Liver (tissue), 9 donors: ENCODE data around the gene ECEL1. TPM values are rescaled to one million over a fixed set of nuclear protein-coding genes. Genes with fewer than 3 reads are reported as not detected.
"Not testable (repeated sequence)": the region's sequence is repeated elsewhere in the genome, so short reads cannot be mapped to it uniquely, and the experiment has no call there.

ENCODE experiments used
- DNase-seq: peaks from one replicate; pipeline ENCODE4 v3.0.0-alpha.2; 2017; ENCODE audit warnings: low spot score
- H3K27ac ChIP-seq, 2 donors: one replicate each; pipeline ENCODE4 v1.7.0; 2013; ENCODE audit warnings: inconsistent platforms in 2 of 2, low read length in 2 of 2, control low read depth in 1 of 2, low read depth in 1 of 2, mild to moderate bottlenecking in 1 of 2
- H3K27me3 ChIP-seq, 4 donors: one replicate each; pipeline versions ENCODE4 v1.6.1 to v1.7.0; 2013; ENCODE audit warnings: low read length in 3 of 4, inconsistent platforms in 1 of 4, mild to moderate bottlenecking in 1 of 4, moderate library complexity in 1 of 4; ENCODE audit not compliant: control insufficient read depth in 4 of 4, insufficient read depth in 4 of 4
- H3K36me3 ChIP-seq, 4 donors: one replicate each; pipeline versions ENCODE4 v1.6.1 to v1.7.0; 2013; ENCODE audit warnings: low read length in 3 of 4, mild to moderate bottlenecking in 3 of 4, low read depth in 1 of 4, moderate library complexity in 1 of 4; ENCODE audit not compliant: control insufficient read depth in 4 of 4, insufficient read depth in 3 of 4
- H3K4me1 ChIP-seq, 4 donors: one replicate each; pipeline versions ENCODE4 v1.6.1 to v1.7.0; 2013; ENCODE audit warnings: low read length in 3 of 4, mild to moderate bottlenecking in 3 of 4, moderate library complexity in 1 of 4; ENCODE audit not compliant: control insufficient read depth in 4 of 4, insufficient read depth in 4 of 4
- H3K4me3 ChIP-seq, 3 donors: one replicate each; pipeline versions ENCODE4 v1.6.1 to v1.7.0; 2013; ENCODE audit warnings: low read length in 3 of 3, control low read depth in 1 of 3, low read depth in 1 of 3, mild to moderate bottlenecking in 1 of 3
- H3K9ac ChIP-seq, 2 donors: one replicate each; pipeline ENCODE4 v1.7.0; 2013; ENCODE audit warnings: low read length in 2 of 2, mild to moderate bottlenecking in 2 of 2, moderate library complexity in 2 of 2, control low read depth in 1 of 2, low read depth in 1 of 2
- H3K9me3 ChIP-seq, 4 donors: one replicate each; pipeline versions ENCODE4 v1.6.1 to v1.7.0; 2013; ENCODE audit warnings: low read length in 3 of 4; ENCODE audit not compliant: control insufficient read depth in 4 of 4
- HNF4A ChIP-seq, 2 donors: conservative IDR thresholded peaks; 2 replicates each; pipeline ENCODE4 v1.6.1; 2016; ENCODE audit warnings: antibody characterized with exemption in 2 of 2, mild to moderate bottlenecking in 2 of 2
- JUND ChIP-seq, 2 donors: IDR thresholded peaks; 2 replicates each; pipeline ENCODE4 v1.6.1; 2016; ENCODE audit warnings: antibody characterized with exemption in 2 of 2
- REST ChIP-seq: IDR thresholded peaks from 2 replicates; pipeline ENCODE4 v1.6.1; 2016; ENCODE audit warnings: antibody characterized with exemption, mild to moderate bottlenecking
- RXRA ChIP-seq, 2 donors: IDR thresholded peaks; 2 replicates each; pipeline ENCODE4 v1.6.1; 2017 to 2018; ENCODE audit warnings: antibody characterized with exemption in 2 of 2, mild to moderate bottlenecking in 1 of 2
- SP1 ChIP-seq: IDR thresholded peaks from 2 replicates; pipeline ENCODE4 v1.6.1; 2018; ENCODE audit warnings: antibody characterized with exemption, mild to moderate bottlenecking
- WGBS: extraction: QIAGEN DNeasy Blood & Tissue Kit; methylation state at CpG from one replicate; pipeline ENCODE4 v1.1.7; 2013; 5-methylcytosine and 5-hydroxymethylcytosine counted together
- polyA plus RNA-seq, 2 donors: library from polyadenylated mRNA; stranded (reverse) in 1 of 2; unstranded in 1 of 2; fragments of 200-250 nt in 1 of 2; fragments of >200 nt in 1 of 2; fragmentation: Nextera tagmentation in 1 of 2; extraction: Ambion mirVana in 1 of 2; gene quantifications; one replicate each; pipeline versions ENCODE4 v1.2.1 to v1.2.3, GENCODE V29; 2013 to 2015
- total RNA-seq, 2 donors: library from RNA; depleted of rRNA; stranded (reverse); fragments of >200 nt; gene quantifications; one replicate each; pipeline ENCODE4 v1.2.3, GENCODE V29; 2014
- donor health status: healthy.
- donor health status: healthy.
- donor health status: healthy.
- donor health status: healthy.
- donor health status: healthy.

ECEL1 gene
- total and polyA plus RNA-seq, 4 donors: 0.67 to 1.8 TPM; not detected in 2

GRCh38 chr2:232443669-232444408, 43.8 kb downstream of the ECEL1 start:
- Histone ChIP-seq H3K9ac (peak overlapping the region in 1 of 2 donors; percentile 15), H3K4me1 (peaks cover 8 to 28% (median 15%) of the 10 kb centered on the region in 4 donors)
- DNase-seq: not testable (repeated sequence)

GRCh38 chr2:232443047-232443446, 44.6 kb downstream of the ECEL1 start:
- 83% methylated on average over 9 of the region's 13 CpGs for WGBS
- H3K27ac ChIP-seq, DNase-seq: not testable (repeated sequence)

More at GRCh38 chr2:232443669-232444408, 43.8 kb downstream of the ECEL1 start:
- H3K4me3 ChIP-seq, H3K9me3 ChIP-seq, H3K36me3 ChIP-seq, H3K27me3 ChIP-seq: not testable (repeated sequence)
- H3K27ac ChIP-seq: peak overlapping the region; percentile 77 to 86
- TF ChIP-seq HNF4A (conservative IDR thresholded peaks at IDR 0.05): peak; percentile 39 to 41
- peak in 1 of 2 donors; percentile 19 for TF ChIP-seq JUND (IDR thresholded peaks at IDR 0.05)
- peak; percentile 50 for TF ChIP-seq SP1
- TF ChIP-seq REST: peak; percentile 27
- peak in 1 of 2 donors; percentile 33 for TF ChIP-seq RXRA (IDR thresholded peaks at IDR 0.05)
- 20% methylated on average over 16 of the region's 21 CpGs for WGBS

GRCh38 chr2:232442431-232442830, 45.2 kb downstream of the ECEL1 start:
- 75% methylated on average over 13 of the region's 13 CpGs for WGBS
- not testable (repeated sequence) for H3K27ac ChIP-seq, DNase-seq, H3K9me3 ChIP-seq, H3K4me3 ChIP-seq, H3K36me3 ChIP-seq, H3K27me3 ChIP-seq, H3K9ac ChIP-seq
- peaks cover 7 to 20% (median 13%) of the 10 kb centered on the region in 4 donors for H3K4me1 ChIP-seq

More at GRCh38 chr2:232443047-232443446, 44.6 kb downstream of the ECEL1 start:
- H3K27me3 ChIP-seq, H3K4me3 ChIP-seq, H3K9ac ChIP-seq, H3K9me3 ChIP-seq, H3K36me3 ChIP-seq: not testable (repeated sequence)
- H3K4me1 ChIP-seq: peaks cover 8 to 24% (median 14%) of the 10 kb centered on the region in 4 donors

- not testable (repeated sequence) for H3K9me3 ChIP-seq, H3K36me3 ChIP-seq, DNase-seq, H3K9ac ChIP-seq, H3K4me3 ChIP-seq, H3K27me3 ChIP-seq, H3K27ac ChIP-seq
- WGBS: 92% methylated on average over 9 of the region's 10 CpGs
- H3K4me1 ChIP-seq: peaks cover 2 to 17% (median 9%) of the 10 kb centered on the region in 4 donors
These were observed 45.7 kb downstream of the ECEL1 start for GRCh38 chr2:232441922-232442321.
